HG02852 (cell line): ENCODE measurements around the gene NFATC3.
A peak's percentile ranks its signal among the peaks of the same experiment; 100 is the strongest.

Source experiments
- ATAC-seq: cut with Tn5 transposase; IDR thresholded peaks from one replicate; pipeline ENCODE4 v1.9.1; 2021; ENCODE audit warnings: mild to moderate bottlenecking, moderate library complexity; ENCODE audit not compliant: unreplicated experiment

Gene NFATC3

DNA sequence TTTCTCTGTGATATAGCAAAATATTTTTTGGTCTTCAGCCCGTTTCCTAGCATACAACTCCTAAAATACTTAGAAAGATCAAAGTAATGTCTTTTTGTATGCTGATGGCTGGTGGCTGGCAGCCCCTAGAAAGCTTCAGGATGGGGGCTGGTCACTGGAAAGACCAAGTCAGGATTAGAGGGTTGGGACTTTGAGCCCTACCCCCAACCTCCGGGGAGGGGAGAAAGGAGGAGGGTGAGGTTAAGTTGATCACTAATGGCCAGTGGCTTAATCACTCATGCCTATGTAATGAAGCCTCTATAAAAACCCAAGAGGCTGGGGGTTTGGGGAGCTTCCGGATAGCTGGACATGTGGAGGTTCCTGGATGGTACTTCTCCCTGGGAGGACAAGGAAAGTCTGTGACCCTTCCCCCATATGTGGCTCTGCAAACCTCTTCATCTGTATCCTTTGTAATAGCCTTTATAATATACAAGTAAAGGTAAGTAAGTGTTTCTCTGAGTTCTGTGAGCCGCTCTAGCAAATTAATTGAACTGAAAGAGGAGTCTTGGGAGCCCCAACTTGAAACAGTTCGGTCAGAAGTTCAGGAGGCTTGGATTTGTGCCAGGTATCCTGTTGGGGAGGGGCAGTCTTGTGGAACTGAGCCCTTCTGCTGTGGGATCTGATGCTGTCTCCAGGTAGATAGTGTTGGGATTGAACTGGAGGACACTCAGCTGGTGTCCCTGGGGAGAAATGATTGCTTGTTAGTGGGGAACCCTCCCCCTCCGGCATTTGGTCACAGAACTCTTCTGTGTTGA is 182.6 kb downstream of the NFATC3 start:
- no peak for ATAC-seq

GRCh38 chr16:68269793-68270192 is 184.6 kb downstream of the NFATC3 start:
- ATAC-seq: no peak

- no peak for ATAC-seq
Measured at GRCh38 chr16:68270353-68270752, 185.2 kb downstream of the NFATC3 start.

- ATAC-seq: no peak
Measured at GRCh38 chr16:68272507-68273209, 187.5 kb downstream of the NFATC3 start.

DNA sequence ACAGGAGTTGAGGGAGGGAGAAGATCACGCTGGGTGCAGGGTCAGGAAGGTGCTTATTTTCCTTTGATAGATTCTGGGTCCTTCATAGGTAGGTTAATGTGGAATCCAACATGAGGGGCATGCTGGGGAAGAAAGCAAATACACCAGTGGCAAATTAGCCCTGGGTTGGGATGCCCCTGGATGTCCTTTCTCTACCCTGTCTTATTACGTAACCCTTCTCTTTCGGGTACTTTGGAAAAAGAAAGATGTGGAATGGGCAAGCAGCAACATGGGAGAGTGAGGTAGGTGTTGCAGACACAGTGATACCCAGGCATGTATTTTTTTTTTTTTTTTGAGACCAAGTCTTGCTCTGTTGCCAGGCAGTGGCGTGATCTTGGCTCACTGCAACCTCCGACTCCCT is 188.3 kb downstream of the NFATC3 start:
- no peak for ATAC-seq

DNA sequence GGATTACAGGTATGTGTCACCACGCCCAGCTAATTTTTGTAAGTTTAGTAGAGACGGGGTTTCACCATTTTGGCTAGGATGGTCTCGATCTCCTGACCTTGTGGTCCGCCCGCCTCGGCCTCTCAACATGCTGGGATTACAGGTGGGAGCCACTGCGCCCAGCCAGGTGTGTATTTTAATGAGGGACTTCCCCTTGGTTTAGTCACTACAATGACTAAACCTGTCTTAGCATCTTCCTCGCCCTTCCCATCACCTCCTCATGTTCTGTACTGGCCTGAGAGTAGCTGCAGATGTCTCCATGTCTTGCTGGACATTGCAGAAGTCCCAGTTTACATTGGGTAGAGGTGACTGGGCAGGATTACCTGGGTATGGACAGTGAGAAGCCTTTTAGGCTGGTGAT is 188.7 kb downstream of the NFATC3 start:
- ATAC-seq: no peak

DNA sequence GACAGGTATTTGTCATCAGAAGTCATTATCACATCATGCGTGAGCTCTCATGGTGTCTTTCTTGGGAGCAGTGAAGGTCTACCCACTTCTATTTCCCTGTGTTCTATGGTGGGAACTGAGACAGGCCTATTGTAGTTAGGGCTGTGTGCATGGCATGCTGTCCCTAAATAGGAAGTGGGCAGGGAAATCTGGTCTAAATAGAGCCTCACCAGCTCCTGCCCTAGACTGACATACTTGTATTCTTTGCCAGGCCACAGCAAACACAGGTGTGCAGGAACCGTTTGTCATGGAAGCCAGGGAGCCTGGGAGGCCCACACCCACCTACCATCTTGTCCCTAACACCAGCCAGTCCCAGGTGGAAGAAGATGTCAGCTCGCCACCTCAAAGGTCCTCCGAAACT is 189.3 kb downstream of the NFATC3 start:
- no peak for ATAC-seq

- ATAC-seq: peak; percentile 69
Measured at GRCh38 chr16:68275611-68276191, 190.5 kb downstream of the NFATC3 start.

GRCh38 chr16:68276223-68276622 is 191.1 kb downstream of the NFATC3 start:
- no peak for ATAC-seq
